Measurements from ENCODE around the gene TNN.

GRCh38 chr1:175183586-175183985, 116.0 kb downstream of the TNN start:
- no peak for TF ChIP-seq POLR2AphosphoS5 (IDR thresholded peaks at IDR 0.05; ENCODE audit: low read depth)
- TF ChIP-seq, protein P1, sequence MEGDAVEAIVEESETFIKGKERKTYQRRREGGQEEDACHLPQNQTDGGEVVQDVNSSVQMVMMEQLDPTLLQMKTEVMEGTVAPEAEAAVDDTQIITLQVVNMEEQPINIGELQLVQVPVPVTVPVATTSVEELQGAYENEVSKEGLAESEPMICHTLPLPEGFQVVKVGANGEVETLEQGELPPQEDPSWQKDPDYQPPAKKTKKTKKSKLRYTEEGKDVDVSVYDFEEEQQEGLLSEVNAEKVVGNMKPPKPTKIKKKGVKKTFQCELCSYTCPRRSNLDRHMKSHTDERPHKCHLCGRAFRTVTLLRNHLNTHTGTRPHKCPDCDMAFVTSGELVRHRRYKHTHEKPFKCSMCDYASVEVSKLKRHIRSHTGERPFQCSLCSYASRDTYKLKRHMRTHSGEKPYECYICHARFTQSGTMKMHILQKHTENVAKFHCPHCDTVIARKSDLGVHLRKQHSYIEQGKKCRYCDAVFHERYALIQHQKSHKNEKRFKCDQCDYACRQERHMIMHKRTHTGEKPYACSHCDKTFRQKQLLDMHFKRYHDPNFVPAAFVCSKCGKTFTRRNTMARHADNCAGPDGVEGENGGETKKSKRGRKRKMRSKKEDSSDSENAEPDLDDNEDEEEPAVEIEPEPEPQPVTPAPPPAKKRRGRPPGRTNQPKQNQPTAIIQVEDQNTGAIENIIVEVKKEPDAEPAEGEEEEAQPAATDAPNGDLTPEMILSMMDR (conservative IDR thresholded peaks at IDR 0.05; ENCODE audit: low read depth in 2 of 2), result no peak
- TF ChIP-seq EZH2 (IDR thresholded peaks at IDR 0.05; ENCODE audit: low read depth, unreplicated experiment), result no peak
- TF ChIP-seq CREB1 (CRISPR knock-in tag; IDR thresholded peaks at IDR 0.05; ENCODE audit: low read depth), result no peak
- TF ChIP-seq, protein P2, sequence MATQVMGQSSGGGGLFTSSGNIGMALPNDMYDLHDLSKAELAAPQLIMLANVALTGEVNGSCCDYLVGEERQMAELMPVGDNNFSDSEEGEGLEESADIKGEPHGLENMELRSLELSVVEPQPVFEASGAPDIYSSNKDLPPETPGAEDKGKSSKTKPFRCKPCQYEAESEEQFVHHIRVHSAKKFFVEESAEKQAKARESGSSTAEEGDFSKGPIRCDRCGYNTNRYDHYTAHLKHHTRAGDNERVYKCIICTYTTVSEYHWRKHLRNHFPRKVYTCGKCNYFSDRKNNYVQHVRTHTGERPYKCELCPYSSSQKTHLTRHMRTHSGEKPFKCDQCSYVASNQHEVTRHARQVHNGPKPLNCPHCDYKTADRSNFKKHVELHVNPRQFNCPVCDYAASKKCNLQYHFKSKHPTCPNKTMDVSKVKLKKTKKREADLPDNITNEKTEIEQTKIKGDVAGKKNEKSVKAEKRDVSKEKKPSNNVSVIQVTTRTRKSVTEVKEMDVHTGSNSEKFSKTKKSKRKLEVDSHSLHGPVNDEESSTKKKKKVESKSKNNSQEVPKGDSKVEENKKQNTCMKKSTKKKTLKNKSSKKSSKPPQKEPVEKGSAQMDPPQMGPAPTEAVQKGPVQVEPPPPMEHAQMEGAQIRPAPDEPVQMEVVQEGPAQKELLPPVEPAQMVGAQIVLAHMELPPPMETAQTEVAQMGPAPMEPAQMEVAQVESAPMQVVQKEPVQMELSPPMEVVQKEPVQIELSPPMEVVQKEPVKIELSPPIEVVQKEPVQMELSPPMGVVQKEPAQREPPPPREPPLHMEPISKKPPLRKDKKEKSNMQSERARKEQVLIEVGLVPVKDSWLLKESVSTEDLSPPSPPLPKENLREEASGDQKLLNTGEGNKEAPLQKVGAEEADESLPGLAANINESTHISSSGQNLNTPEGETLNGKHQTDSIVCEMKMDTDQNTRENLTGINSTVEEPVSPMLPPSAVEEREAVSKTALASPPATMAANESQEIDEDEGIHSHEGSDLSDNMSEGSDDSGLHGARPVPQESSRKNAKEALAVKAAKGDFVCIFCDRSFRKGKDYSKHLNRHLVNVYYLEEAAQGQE (IDR thresholded peaks at IDR 0.05; ENCODE audit: unreplicated experiment), result no peak
- TF ChIP-seq, protein P3, sequence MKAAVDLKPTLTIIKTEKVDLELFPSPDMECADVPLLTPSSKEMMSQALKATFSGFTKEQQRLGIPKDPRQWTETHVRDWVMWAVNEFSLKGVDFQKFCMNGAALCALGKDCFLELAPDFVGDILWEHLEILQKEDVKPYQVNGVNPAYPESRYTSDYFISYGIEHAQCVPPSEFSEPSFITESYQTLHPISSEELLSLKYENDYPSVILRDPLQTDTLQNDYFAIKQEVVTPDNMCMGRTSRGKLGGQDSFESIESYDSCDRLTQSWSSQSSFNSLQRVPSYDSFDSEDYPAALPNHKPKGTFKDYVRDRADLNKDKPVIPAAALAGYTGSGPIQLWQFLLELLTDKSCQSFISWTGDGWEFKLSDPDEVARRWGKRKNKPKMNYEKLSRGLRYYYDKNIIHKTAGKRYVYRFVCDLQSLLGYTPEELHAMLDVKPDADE (IDR thresholded peaks at IDR 0.05), result no peak
- no peak for TF ChIP-seq JUNB (IDR thresholded peaks at IDR 0.05; ENCODE audit: unreplicated experiment)
- TF ChIP-seq EZH2phosphoT487 (IDR thresholded peaks at IDR 0.05; ENCODE audit: unreplicated experiment), result no peak
- no peak for TF ChIP-seq ZNF462 (CRISPR knock-in tag; IDR thresholded peaks at IDR 0.05)

Data from GM23338 (cell line).